ENCODE data around the gene PCNX2. TPM values are rescaled to one million over a fixed set of nuclear protein-coding genes. Genes with fewer than 3 reads are reported as not detected.

Gene PCNX2, protein sequence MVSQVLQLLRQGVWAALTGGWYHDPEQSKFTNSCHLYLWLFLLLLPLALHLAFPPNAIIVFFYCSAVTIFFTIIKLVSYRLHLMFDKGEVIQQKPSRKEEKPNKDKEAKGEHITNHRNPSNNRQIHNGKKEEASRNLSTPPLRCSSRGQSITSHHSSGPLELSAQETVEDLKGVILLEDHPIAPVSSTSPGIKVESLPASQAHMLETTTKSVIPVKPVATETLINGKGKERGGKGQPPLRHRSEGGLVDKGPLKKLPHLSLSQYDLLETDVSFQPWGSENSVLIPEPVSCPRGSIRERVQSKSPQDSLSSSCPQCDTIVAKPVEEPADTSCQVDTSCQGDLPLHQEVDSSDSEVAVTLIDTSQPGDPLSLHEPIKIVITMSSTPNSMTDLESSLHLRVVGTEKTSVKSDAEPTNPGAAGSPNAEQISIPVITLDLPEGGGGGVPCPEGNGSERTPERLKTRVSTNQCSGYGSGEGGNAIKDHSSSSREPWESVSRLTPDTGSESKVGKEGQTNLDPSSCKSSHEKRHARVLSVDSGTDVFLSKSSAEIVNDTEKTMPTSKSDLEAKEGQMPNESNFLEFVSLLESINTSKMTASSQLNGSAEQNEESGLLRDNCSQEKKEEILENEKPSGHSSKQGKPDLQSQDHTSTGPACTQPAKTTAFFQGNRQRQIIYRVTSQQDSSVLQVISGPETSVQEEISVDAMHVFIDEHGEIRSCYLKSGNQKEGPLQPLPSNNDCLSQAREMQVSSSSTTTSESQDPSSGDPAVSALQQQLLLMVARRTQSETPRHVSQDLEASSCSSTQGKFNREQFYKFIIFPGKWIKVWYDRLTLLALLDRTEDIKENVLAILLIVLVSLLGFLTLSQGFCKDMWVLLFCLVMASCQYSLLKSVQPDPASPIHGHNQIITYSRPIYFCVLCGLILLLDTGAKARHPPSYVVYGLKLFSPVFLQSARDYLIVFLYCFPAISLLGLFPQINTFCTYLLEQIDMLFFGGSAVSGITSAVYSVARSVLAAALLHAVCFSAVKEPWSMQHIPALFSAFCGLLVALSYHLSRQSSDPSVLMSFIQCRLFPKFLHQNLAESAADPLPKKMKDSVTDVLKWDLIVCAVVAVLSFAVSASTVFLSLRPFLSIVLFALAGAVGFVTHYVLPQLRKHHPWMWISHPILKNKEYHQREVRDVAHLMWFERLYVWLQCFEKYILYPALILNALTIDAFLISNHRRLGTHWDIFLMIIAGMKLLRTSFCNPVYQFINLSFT (N-terminal part only)
- 10.4 to 16.3 TPM (median 13.4 TPM) in 5 replicates for total RNA-seq (2022; extraction: Qiagen RNA extraction; ENCODE audit: low read depth)

DNA sequence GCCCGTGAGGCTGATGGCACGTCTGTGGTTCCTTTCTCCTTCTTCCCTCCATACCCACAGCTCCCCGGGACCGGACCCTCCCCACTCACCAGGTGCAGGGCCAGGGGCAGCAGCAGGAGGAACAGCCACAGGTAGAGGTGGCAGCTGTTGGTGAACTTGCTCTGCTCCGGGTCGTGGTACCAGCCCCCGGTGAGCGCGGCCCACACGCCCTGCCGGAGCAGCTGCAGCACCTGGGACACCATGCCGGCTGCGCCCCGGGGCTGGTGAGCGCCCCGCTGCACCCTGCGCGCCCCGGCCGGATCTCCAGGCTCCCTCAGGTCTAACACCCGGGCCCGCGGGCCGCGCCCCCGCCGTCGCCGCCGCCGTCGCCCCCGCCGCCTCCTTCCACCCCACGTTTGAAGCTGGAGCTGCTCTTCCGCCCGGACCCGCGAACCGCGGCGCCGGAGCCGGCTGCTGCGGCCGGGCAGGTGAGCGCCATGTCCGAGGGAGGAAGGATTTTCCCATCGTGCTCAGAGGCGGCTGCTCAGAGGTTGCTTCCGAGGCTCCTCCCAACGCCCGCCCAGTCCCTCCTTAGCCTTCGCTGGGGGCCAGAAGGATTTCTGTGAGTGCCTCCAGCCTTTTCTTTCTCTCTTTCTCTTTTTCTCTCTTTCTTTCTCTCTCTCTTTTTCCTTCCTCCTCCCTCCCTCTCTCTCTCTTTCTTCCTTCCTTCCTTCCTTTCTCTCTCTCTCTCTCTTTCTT, at the start of gene PCNX2:
Gene PCNX2 (minus strand): TSS at position 489 of the 738 bp plus-strand sequence. CDS start 247 bp downstream, at position 242.

DNA sequence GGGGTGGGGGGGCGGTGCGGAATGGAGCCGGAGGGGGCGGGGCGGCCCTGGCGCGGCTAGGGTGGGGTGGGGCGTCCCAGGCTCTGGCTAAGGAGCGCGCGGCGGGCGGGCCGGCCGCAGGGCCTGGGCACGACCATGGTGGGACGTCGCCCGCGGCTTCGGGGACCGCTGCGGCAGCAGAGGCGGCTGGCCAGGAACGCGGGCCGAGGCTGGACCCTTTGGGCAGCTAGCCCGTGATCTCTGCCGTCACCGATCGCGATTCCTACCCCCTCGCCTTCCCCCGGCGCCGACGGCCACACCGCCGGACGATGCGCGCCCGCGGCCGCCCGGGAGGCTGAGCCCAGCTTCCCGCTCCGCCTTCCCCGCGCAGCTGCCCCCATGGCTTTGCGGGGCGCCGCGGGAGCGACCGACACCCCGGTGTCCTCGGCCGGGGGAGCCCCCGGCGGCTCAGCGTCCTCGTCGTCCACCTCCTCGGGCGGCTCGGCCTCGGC, 32.2 kb upstream of the PCNX2 start, which contains the start of gene MAP3K21:
Gene MAP3K21 (plus strand): TSS at position 74 of the 491 bp plus-strand sequence. CDS start 305 bp downstream, at position 379.

DNA sequence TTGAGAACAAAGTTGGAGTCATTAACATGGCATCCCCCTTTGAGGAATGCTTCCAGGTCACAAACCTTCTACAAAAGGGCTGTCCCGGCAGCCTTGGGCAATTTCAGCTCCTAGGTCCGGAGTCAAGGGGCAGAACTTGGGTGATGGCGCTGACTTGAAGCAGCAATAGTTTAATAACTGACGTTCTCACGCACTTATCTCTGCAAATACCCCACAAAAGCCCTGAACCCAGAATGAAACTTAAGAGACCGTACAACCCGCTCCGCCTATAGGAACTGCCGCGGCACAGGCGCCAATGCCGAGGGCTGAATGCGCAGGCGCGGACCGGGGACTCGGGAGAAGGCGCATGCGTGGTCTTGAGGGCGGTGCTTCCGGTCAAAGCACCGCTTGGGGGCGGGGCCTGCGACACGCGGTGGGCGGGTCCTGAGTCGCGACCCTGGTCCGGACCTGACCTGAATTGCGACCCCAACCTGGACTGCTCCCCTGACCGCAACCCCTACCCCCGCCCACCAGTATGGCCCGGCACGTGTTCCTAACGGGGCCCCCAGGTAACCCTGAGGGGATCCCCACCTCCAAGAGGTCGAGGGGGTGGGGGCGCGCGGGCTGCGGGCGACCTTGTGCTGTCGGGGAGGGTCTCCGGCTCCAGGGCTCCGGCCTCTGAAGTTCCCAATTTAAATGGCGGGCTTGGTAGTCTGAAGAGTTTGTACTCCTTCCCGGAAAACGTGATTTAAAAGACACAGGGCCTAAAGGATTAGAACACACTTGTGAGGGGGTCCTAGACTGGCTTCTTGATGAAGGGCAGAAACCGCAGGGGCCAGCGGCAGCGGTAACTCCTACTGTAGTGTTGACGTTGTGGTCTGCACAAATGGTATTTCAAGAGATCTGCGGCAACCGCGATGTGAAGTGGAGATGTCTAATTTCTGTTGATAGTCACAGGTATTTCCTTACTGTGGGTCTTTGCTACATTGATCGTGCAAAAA, 345.0 kb downstream of the PCNX2 start, which contains the start of gene NTPCR:
Gene NTPCR (plus strand): TSS at position 415 of the 980 bp plus-strand sequence. CDS start 100 bp downstream, at position 515.

Other genes with a start within 250 kb of the PCNX2 start
- gene MAP3K21, start 32.0 kb upstream of the PCNX2 start, total RNA-seq (2022; extraction: Qiagen RNA extraction; ENCODE audit: low read depth) = 10.1 to 13.6 TPM (median 11.7 TPM) in 5 replicates